ENCODE measurements around the gene CDK17. TPM values are rescaled to one million over a fixed set of nuclear protein-coding genes. Genes with fewer than 3 reads are reported as not detected.

The CDK17 gene
- total and polyA plus RNA-seq, 2 experiments from 2014 or later, result 29.3 to 62.7 TPM

- H3K27me3 ChIP-seq (replicated peaks; ENCODE audit: insufficient read depth), result no peaks in the 10 kb centered on the region
- H3K27ac ChIP-seq, result peak overlapping the region; percentile 99
- WGBS, 2 experiments (ENCODE audit: low coverage in 1 of 2, low lambda C conversion rate in 2 of 2, missing lambda C conversion rate in 2 of 2), result 66 to 76% methylated on average over 18 to 22 of the region's 22 CpGs
- peaks cover 65% of the 10 kb centered on the region for H3K4me1 ChIP-seq (ENCODE audit: insufficient read depth)
- peak overlapping the region; percentile 50 for H3K4me2 ChIP-seq (ENCODE audit: unreplicated experiment)
- no peaks in the 10 kb centered on the region for H3K9me2 ChIP-seq (ENCODE audit: insufficient read depth)
- H2AFZ ChIP-seq, result no peak overlapping the region
- no peaks in the 10 kb centered on the region for H3K36me3 ChIP-seq (ENCODE audit: low read depth)
- peaks cover 61% of the 10 kb centered on the region for H3F3A ChIP-seq (ENCODE audit: insufficient read depth)
- H3K9ac ChIP-seq, result peak overlapping the region; percentile 90
- H3K9me3 ChIP-seq (ENCODE audit: low read depth), result no peaks in the 10 kb centered on the region
- no peak for DNase-seq
- no peak for TF ChIP-seq EZH2phosphoT487 (IDR thresholded peaks at IDR 0.05; ENCODE audit: insufficient read depth, low read depth)
- TF ChIP-seq EZH2 (IDR thresholded peaks at IDR 0.05; ENCODE audit: insufficient read depth, poor library complexity, severe bottlenecking), result no peak
- H3K79me2 ChIP-seq (ENCODE audit: insufficient read depth), result peaks cover 88% of the 10 kb centered on the region
- in situ Hi-C loops (cut with MboI), result no loop called here
- H4K20me1 ChIP-seq (ENCODE audit: insufficient read depth), result no peaks in the 10 kb centered on the region
- no peak overlapping the region; the same call in 1 of the 2 replicates for H3K4me3 ChIP-seq
Observed at GRCh38 chr12:96234591-96235483, 165.4 kb downstream of the CDK17 start.

DNA sequence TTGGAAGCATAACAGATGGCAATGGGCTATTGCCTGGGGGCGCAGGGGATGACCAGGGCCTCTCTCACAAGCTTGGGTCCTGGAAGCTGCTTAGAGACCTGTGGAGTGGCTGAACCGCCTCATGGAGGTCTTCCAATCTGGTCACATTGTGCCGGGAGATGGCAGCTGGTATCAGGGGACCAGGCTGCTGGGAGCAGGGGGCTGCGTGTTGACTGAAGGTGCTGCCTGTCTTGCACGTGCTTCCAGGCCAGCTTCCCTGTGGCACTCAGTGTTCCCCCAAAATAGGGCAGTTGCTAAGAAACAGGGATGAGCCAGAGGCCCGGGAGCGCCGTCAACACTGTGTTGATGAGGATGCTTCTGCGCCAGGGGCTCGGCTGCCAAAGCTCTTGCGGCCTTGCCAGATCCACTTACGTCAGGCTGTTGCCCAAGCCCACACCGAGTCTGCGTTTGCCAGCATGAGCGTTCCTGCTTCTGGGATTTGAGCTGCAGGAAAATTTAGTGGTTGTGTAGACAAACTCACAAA is 166.2 kb downstream of the CDK17 start:
- H3K4me2 ChIP-seq (ENCODE audit: unreplicated experiment), result peak overlapping the region; percentile 50
- no peaks in the 10 kb centered on the region for H3K9me2 ChIP-seq (ENCODE audit: insufficient read depth)
- H4K20me1 ChIP-seq (ENCODE audit: insufficient read depth), result no peaks in the 10 kb centered on the region
- H3K9ac ChIP-seq, result peak overlapping the region; percentile 90
- H3K4me1 ChIP-seq (ENCODE audit: insufficient read depth), result peaks cover 57% of the 10 kb centered on the region
- no peak overlapping the region for H2AFZ ChIP-seq
- H3K36me3 ChIP-seq (ENCODE audit: low read depth), result no peaks in the 10 kb centered on the region
- no peak overlapping the region for H3K4me3 ChIP-seq
- 8 to 10% methylated on average over 15 of the region's 15 CpGs for WGBS, 2 experiments (ENCODE audit: low coverage in 1 of 2, low lambda C conversion rate in 2 of 2, missing lambda C conversion rate in 2 of 2)
- H3K79me2 ChIP-seq (ENCODE audit: insufficient read depth), result peaks cover 88% of the 10 kb centered on the region
- peaks cover 61% of the 10 kb centered on the region for H3F3A ChIP-seq (ENCODE audit: insufficient read depth)
- no peaks in the 10 kb centered on the region for H3K27me3 ChIP-seq (replicated peaks; ENCODE audit: insufficient read depth)
- peak overlapping the region; percentile 99 for H3K27ac ChIP-seq
- in situ Hi-C loops (cut with MboI), result no loop called here
- TF ChIP-seq EZH2 (IDR thresholded peaks at IDR 0.05; ENCODE audit: insufficient read depth, poor library complexity, severe bottlenecking) (no peak), EZH2phosphoT487 (IDR thresholded peaks at IDR 0.05; ENCODE audit: insufficient read depth, low read depth) (no peak)
- no peaks in the 10 kb centered on the region for H3K9me3 ChIP-seq (ENCODE audit: low read depth)
- DNase-seq, result peak; percentile 99

DNA sequence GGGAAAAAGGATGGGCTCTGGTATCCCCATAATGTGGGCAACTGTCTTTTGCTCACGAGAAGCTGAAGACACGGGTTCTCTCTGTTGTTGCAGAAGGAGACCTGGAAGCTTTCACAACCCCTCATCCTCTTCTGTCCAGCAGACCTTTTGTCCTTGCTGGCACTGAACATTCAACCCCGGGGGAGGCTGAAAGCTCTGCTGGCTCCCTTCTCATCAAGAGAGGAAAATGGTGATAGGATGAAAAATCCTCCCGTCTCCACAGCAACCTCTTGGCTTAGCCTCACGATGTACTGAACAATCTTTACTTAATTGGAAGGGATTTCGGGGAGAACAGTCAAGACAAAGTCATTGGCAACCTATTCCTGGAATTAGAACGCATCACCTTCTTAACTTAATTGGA is 167.1 kb downstream of the CDK17 start:
- Histone ChIP-seq H3K4me1 (ENCODE audit: insufficient read depth) (peaks cover 50% of the 10 kb centered on the region), H3F3A (ENCODE audit: insufficient read depth) (peaks cover 60% of the 10 kb centered on the region), H3K27me3 (replicated peaks; ENCODE audit: insufficient read depth) (no peaks in the 10 kb centered on the region), H3K27ac (peak overlapping the region; percentile 99), H2AFZ (no peak overlapping the region), H3K79me2 (ENCODE audit: insufficient read depth) (peaks cover 88% of the 10 kb centered on the region), H3K36me3 (ENCODE audit: low read depth) (no peaks in the 10 kb centered on the region), H3K4me2 (ENCODE audit: unreplicated experiment) (no peak overlapping the region), H3K9me3 (ENCODE audit: low read depth) (no peaks in the 10 kb centered on the region), H3K9ac (peak overlapping the region; percentile 90), H3K9me2 (ENCODE audit: insufficient read depth) (no peaks in the 10 kb centered on the region), H4K20me1 (ENCODE audit: insufficient read depth) (no peaks in the 10 kb centered on the region), H3K4me3 (no peak overlapping the region)
- WGBS, 2 experiments (ENCODE audit: low coverage in 1 of 2, low lambda C conversion rate in 2 of 2, missing lambda C conversion rate in 2 of 2), result 56 to 58% methylated on average over 7 of the region's 7 CpGs
- in situ Hi-C loops (cut with MboI), result no loop called here
- TF ChIP-seq EZH2 (IDR thresholded peaks at IDR 0.05; ENCODE audit: insufficient read depth, poor library complexity, severe bottlenecking) (no peak), EZH2phosphoT487 (IDR thresholded peaks at IDR 0.05; ENCODE audit: insufficient read depth, low read depth) (no peak)
- DNase-seq, result no peak

- Histone ChIP-seq H3K27me3 (replicated peaks; ENCODE audit: insufficient read depth) (no peaks in the 10 kb centered on the region), H3K4me1 (ENCODE audit: insufficient read depth) (peaks cover 26% of the 10 kb centered on the region), H2AFZ (no peak overlapping the region), H3F3A (ENCODE audit: insufficient read depth) (peaks cover 41% of the 10 kb centered on the region), H3K79me2 (ENCODE audit: insufficient read depth) (peaks cover 95% of the 10 kb centered on the region), H3K9me2 (ENCODE audit: insufficient read depth) (no peaks in the 10 kb centered on the region), H3K27ac (no peak overlapping the region), H3K4me3 (no peak overlapping the region), H3K36me3 (ENCODE audit: low read depth) (peaks cover 3% of the 10 kb centered on the region; the same call in 1 of the 2 replicates), H3K4me2 (ENCODE audit: unreplicated experiment) (no peak overlapping the region), H4K20me1 (ENCODE audit: insufficient read depth) (no peaks in the 10 kb centered on the region), H3K9ac (no peak overlapping the region), H3K9me3 (ENCODE audit: low read depth) (no peaks in the 10 kb centered on the region)
- in situ Hi-C loops (cut with MboI), result no loop called here
- no peak for DNase-seq
- no peak for TF ChIP-seq EZH2phosphoT487 (IDR thresholded peaks at IDR 0.05; ENCODE audit: insufficient read depth, low read depth)
- no peak for TF ChIP-seq EZH2 (IDR thresholded peaks at IDR 0.05; ENCODE audit: insufficient read depth, poor library complexity, severe bottlenecking)
- 91 to 92% methylated on average over 13 of the region's 13 CpGs for WGBS, 2 experiments (ENCODE audit: low coverage in 1 of 2, low lambda C conversion rate in 2 of 2, missing lambda C conversion rate in 2 of 2)
Observed at GRCh38 chr12:96230646-96231045, 169.6 kb downstream of the CDK17 start.
